ENCODE data around the gene HIVEP1. TPM values are rescaled to one million over a fixed set of nuclear protein-coding genes. Genes with fewer than 3 reads are reported as not detected.

HIVEP1 gene
- 7.7 and 10.4 TPM in 2 replicates for polyA plus RNA-seq (2012; rRNA removed)
- 5.5 and 6.4 TPM in 2 replicates for polyA plus RNA-seq (2012; cell fraction: cytosol; rRNA removed)
- polyA plus RNA-seq (2012; cell fraction: nucleus; rRNA removed): 19.3 and 21.1 TPM in 2 replicates

- POLR2A ChIA-PET: no interaction called here
- H4K20me1 ChIP-seq (ENCODE audit: insufficient read depth): no peaks in the 10 kb centered on the region
- peak within 1 kb of the TSS; percentile 100 for H3K9ac ChIP-seq
- WGBS (ENCODE audit: low lambda C conversion rate): no CpG with 5 or more reads among the region's 78 CpGs
- H3K4me2 ChIP-seq: peak within 1 kb of the TSS; percentile 81
- no peaks in the 10 kb centered on the region for H3K27me3 ChIP-seq (ENCODE audit: insufficient read depth)
- no peak within 1 kb of the TSS; the same call in 1 of the 2 replicates for H2AFZ ChIP-seq (ENCODE audit: low read depth)
- H3K79me2 ChIP-seq (ENCODE audit: insufficient read depth): peaks cover 50% of the 10 kb centered on the region
- peak; percentile 67 for DNase-seq
- H3K27ac ChIP-seq (ENCODE audit: low read depth in 2 of 2, low read length in 1 of 2): peak within 1 kb of the TSS; percentile 95 to 99
- H3K9me3 ChIP-seq: no peaks in the 10 kb centered on the region
- CTCF ChIA-PET: interaction anchor here (1.2 to 2.1 kb wide), 3 partner anchors 309 to 591 kb away, joined by 3 to 5 read pairs (median 3); no protein-coding TSS in a partner anchor
- peak within 1 kb of the TSS; percentile 87 to 89 for H3K4me3 ChIP-seq (ENCODE audit: low read depth in 2 of 2, low read length in 1 of 2)
- TF ChIP-seq REST (IDR thresholded peaks at IDR 0.05; ENCODE audit: low read depth, low read length) (no peak), MXI1 (IDR thresholded peaks at IDR 0.05; ENCODE audit: low read depth, low read length) (0 out of 2 replicates have a peak, but pooled peaks have one; percentile 39)
- H3F3A ChIP-seq (replicated peaks; ENCODE audit: insufficient read depth): peaks cover 38% of the 10 kb centered on the region
- no peaks in the 10 kb centered on the region for H3K9me2 ChIP-seq
- H3K36me3 ChIP-seq (replicated peaks in 1 of 2; ENCODE audit: control insufficient read depth in 1 of 2, insufficient read depth in 2 of 2, low read length in 1 of 2): peaks cover 16 to 19% of the 10 kb centered on the region in 2 experiments
- peaks cover 5 to 13% of the 10 kb centered on the region in 2 experiments; a peak in 3 of 4 replicates for H3K4me1 ChIP-seq (ENCODE audit: control insufficient read depth in 1 of 2, insufficient read depth in 2 of 2, low read depth in 1 of 2, low read length in 1 of 2)
Observed at GRCh38 chr6:12012038-12012557, at the start of gene HIVEP1. Gene HIVEP1 (plus strand): TSS chr6:12012312. CDS start chr6:12015629, 3,317 bp downstream.

GRCh38 chr6:11963756-11964500 lies 48.2 kb upstream of the HIVEP1 start:
- H3K9ac ChIP-seq: no peak overlapping the region
- WGBS (ENCODE audit: low lambda C conversion rate): 66% methylated on average over 3 of the region's 3 CpGs
- H3K27me3 ChIP-seq (ENCODE audit: insufficient read depth): no peaks in the 10 kb centered on the region
- no peaks in the 10 kb centered on the region for H3K79me2 ChIP-seq (ENCODE audit: insufficient read depth)
- no peak overlapping the region for H3K4me2 ChIP-seq
- POLR2A ChIA-PET: no interaction called here
- no peaks in the 10 kb centered on the region; a peak in 1 of 4 replicates for H3K4me1 ChIP-seq (ENCODE audit: control insufficient read depth in 1 of 2, insufficient read depth in 2 of 2, low read depth in 1 of 2, low read length in 1 of 2)
- H3K9me2 ChIP-seq: no peaks in the 10 kb centered on the region
- no peak for DNase-seq
- no peaks in the 10 kb centered on the region for H3K36me3 ChIP-seq (replicated peaks in 1 of 2; ENCODE audit: control insufficient read depth in 1 of 2, insufficient read depth in 2 of 2, low read length in 1 of 2)
- TF ChIP-seq USF2 (IDR thresholded peaks at IDR 0.05; ENCODE audit: borderline replicate concordance, low read depth, low read length): no peak
- TF ChIP-seq PBX3 (IDR thresholded peaks at IDR 0.05): no peak
- TF ChIP-seq GABPA (IDR thresholded peaks at IDR 0.05; ENCODE audit: low read depth): no peak
- no peak for TF ChIP-seq RXRA (IDR thresholded peaks at IDR 0.05; ENCODE audit: borderline replicate concordance, low read depth)
- no peak for TF ChIP-seq FOSL2 (IDR thresholded peaks at IDR 0.05; ENCODE audit: borderline replicate concordance, low read depth)
- TF ChIP-seq NFIC (IDR thresholded peaks at IDR 0.05; ENCODE audit: borderline replicate concordance): no peak
- no peak overlapping the region for H3K4me3 ChIP-seq (ENCODE audit: low read depth in 2 of 2, low read length in 1 of 2)
- no peak overlapping the region for H3K27ac ChIP-seq (ENCODE audit: low read depth in 2 of 2, low read length in 1 of 2)
- CTCF ChIA-PET: no interaction called here
- no peak overlapping the region for H2AFZ ChIP-seq (ENCODE audit: low read depth)
- H4K20me1 ChIP-seq (ENCODE audit: insufficient read depth): no peaks in the 10 kb centered on the region
- H3K9me3 ChIP-seq: no peaks in the 10 kb centered on the region
- no peaks in the 10 kb centered on the region for H3F3A ChIP-seq (replicated peaks; ENCODE audit: insufficient read depth)

All from SK-N-SH (cell line).